Measurements from ENCODE around the gene LSG1.

Gene LSG1

DNA sequence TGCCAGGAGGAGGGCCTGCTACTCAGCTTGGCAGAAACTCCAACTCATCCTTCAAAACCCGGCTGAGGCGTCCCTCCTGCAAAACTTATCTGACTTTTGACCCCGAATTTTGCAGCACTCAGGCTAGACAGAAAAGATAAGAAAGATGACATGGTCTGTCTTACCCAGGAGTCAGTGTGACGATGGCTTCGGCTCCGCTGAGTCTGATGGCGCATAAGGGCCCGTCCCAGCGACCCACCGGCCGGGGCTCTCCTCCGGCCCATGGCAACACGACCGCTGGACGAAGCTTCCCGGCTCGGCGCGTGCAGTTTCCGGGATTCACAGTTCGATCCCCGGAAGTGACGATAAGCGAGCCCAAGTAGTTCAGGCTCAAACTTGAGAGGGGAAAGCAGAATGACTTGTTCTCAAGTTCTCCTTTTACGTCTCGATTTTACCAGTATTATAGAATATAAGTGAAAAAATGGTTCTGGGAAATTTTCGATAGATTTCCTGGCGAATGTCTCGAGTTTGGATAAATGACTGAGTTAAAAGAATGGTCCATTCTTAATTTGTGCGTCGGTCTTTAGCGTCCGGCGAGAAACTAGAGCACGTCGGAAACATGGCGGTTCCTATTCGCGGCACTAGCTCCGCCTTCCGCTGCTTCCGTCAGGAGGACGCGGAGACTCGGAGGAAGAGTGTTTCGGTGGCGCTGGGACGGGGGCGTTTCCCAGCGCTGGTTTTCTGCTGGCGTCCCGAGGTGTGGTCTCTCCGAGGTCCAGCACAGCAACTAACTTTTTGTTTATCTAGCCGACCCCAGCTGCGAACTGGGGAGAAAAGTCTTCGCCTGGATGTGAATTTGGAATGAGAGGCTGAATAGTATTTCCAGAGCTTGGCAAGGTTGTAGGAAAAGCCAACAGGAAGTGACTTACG lies at the start of gene LSG1:
Gene LSG1, minus strand, starts transcription at position 292 of the 909 bp plus-strand sequence. Its CDS starts 29 bp downstream, at position 263.
- DNase-seq (ENCODE audit: low read depth), result peak; percentile 98
- peak within 1 kb of the TSS; percentile 99 for H3K4me3 ChIP-seq (replicated peaks; ENCODE audit: low read depth, low read length)
- TF ChIP-seq CTCF (IDR thresholded peaks at IDR 0.05; ENCODE audit: low read length, missing control alignments), result no peak

GRCh38 chr3:194720048-194720447 lies 48.1 kb upstream of the LSG1 start:
- H3K4me3 ChIP-seq (replicated peaks; ENCODE audit: low read depth, low read length), result no peak overlapping the region
- no peak for TF ChIP-seq CTCF (IDR thresholded peaks at IDR 0.05; ENCODE audit: low read length, missing control alignments)
- no peak for DNase-seq (ENCODE audit: low read depth)

- no peak for DNase-seq (ENCODE audit: low read depth)
- no peak for TF ChIP-seq CTCF (IDR thresholded peaks at IDR 0.05; ENCODE audit: low read length, missing control alignments)
- H3K4me3 ChIP-seq (replicated peaks; ENCODE audit: low read depth, low read length), result no peak overlapping the region
Observed at GRCh38 chr3:194718079-194718478, 46.1 kb upstream of the LSG1 start.

- TF ChIP-seq CTCF (IDR thresholded peaks at IDR 0.05; ENCODE audit: low read length, missing control alignments), result no peak
- no peak overlapping the region for H3K4me3 ChIP-seq (replicated peaks; ENCODE audit: low read depth, low read length)
- peak; percentile 55 for DNase-seq (ENCODE audit: low read depth)
Observed at GRCh38 chr3:194715022-194715800, 43.2 kb upstream of the LSG1 start.

DNA sequence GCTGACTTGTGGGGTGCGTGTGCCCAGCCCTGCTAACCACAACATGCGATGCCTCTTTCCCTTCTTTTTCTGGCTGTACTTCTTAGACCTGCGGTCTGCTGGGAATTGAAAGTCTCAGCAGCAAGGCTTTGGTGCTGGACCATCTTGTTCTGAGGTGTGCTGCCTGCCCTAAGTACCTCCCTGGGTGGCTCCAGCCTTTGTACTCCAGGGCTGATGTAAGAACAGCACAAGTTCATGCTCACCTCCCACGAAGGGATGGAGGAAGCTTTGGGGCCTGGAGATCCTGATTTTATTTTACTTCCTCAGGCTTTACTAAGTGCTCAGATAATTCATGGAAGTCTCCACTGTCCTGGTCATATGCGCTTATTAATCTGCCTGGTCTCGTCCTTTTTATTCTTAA lies 42.6 kb upstream of the LSG1 start:
- no peak overlapping the region for H3K4me3 ChIP-seq (replicated peaks; ENCODE audit: low read depth, low read length)
- DNase-seq (ENCODE audit: low read depth), result no peak
- TF ChIP-seq CTCF (IDR thresholded peaks at IDR 0.05; ENCODE audit: low read length, missing control alignments), result no peak

DNA sequence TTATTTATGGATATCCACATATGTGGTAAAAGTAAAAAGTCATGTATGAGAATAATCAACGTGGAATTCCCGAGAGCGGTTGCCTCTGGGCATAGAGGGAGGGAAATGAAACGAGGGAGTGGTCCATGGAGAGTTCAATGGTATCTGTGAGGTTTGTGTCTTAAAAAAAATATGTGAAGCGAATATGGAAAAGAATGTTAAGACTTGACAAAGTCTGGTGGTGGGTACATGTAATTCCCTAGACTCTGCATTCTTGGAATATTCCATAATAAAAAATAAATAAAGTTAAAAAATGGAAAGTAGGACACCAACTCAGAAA lies 42.1 kb upstream of the LSG1 start:
- no peak overlapping the region for H3K4me3 ChIP-seq (replicated peaks; ENCODE audit: low read depth, low read length)
- no peak for DNase-seq (ENCODE audit: low read depth)
- no peak for TF ChIP-seq CTCF (IDR thresholded peaks at IDR 0.05; ENCODE audit: low read length, missing control alignments)

Data from fibroblast of pulmonary artery (primary cell).